ENCODE data around the gene COG5. TPM values are rescaled to one million over a fixed set of nuclear protein-coding genes. Genes with fewer than 3 reads are reported as not detected.

Gene COG5
- total RNA-seq, 1 experiment from 2014 or later, result 20.2 TPM

- TF ChIP-seq, protein P1, sequence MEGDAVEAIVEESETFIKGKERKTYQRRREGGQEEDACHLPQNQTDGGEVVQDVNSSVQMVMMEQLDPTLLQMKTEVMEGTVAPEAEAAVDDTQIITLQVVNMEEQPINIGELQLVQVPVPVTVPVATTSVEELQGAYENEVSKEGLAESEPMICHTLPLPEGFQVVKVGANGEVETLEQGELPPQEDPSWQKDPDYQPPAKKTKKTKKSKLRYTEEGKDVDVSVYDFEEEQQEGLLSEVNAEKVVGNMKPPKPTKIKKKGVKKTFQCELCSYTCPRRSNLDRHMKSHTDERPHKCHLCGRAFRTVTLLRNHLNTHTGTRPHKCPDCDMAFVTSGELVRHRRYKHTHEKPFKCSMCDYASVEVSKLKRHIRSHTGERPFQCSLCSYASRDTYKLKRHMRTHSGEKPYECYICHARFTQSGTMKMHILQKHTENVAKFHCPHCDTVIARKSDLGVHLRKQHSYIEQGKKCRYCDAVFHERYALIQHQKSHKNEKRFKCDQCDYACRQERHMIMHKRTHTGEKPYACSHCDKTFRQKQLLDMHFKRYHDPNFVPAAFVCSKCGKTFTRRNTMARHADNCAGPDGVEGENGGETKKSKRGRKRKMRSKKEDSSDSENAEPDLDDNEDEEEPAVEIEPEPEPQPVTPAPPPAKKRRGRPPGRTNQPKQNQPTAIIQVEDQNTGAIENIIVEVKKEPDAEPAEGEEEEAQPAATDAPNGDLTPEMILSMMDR (conservative IDR thresholded peaks at IDR 0.05), result no peak
- H4K5ac ChIP-seq (ENCODE audit: insufficient read length, low read depth, low read length), result no peak overlapping the region
- H2BK120ac ChIP-seq (ENCODE audit: low read depth, low read length, poor library complexity, severe bottlenecking), result no peak overlapping the region
- H2AFZ ChIP-seq (ENCODE audit: low read length), result no peak overlapping the region
- Mint-ChIP-seq H3K36me3 (ENCODE audit: insufficient read depth in 1 of 3, low read depth in 3 of 3) (peaks cover 0 to 7% (median 3%) of the 10 kb centered on the region in 3 experiments; a peak in 5 of 7 replicates), H3K4me1 (peaks cover 0 to 8% of the 10 kb centered on the region in 2 experiments; a peak in 3 of 4 replicates), H3K27ac (no peak overlapping the region), H3K27me3 (ENCODE audit: low read depth) (no peaks in the 10 kb centered on the region), H3K9me3 (no peaks in the 10 kb centered on the region), H3K4me3 (no peak overlapping the region)
- H3K18ac ChIP-seq (ENCODE audit: insufficient read length, low read depth, low read length), result no peak overlapping the region
- H3K9ac ChIP-seq (ENCODE audit: extremely low read depth, insufficient read length, low read length), result no peak overlapping the region
- no peak overlapping the region for H3K23ac ChIP-seq (ENCODE audit: insufficient read length, low read depth, low read length)
- no peak overlapping the region for H2BK15ac ChIP-seq (ENCODE audit: low read depth, low read length)
- no peak overlapping the region for H2AK5ac ChIP-seq (ENCODE audit: insufficient read length, low read length)
- no peaks in the 10 kb centered on the region for H3K27me3 ChIP-seq (ENCODE audit: insufficient read depth, low read length)
- WGBS (ENCODE audit: extremely low coverage, insufficient read length, low lambda C conversion rate), result no CpG with 5 or more reads among the region's 3 CpGs
- no peaks in the 10 kb centered on the region for H4K20me1 ChIP-seq (ENCODE audit: control insufficient read depth, insufficient read depth, insufficient read length)
- H3K14ac ChIP-seq (ENCODE audit: insufficient read depth, low read length), result no peak overlapping the region
- no peak overlapping the region for H3T11ph ChIP-seq (ENCODE audit: low read length)
- H3K23me2 ChIP-seq (ENCODE audit: insufficient read length, low read depth, low read length, poor library complexity, severe bottlenecking), result no peaks in the 10 kb centered on the region
- H3K4me2 ChIP-seq (ENCODE audit: insufficient read depth, insufficient read length, low read length), result no peak overlapping the region
- no peak overlapping the region for H3K27ac ChIP-seq (ENCODE audit: insufficient read length, low read depth, low read length)
- H3K79me2 ChIP-seq (ENCODE audit: insufficient read depth, low read length), result no peaks in the 10 kb centered on the region
- H3K79me1 ChIP-seq (ENCODE audit: insufficient read depth, low read depth, low read length, poor library complexity, severe bottlenecking), result peaks cover 6% of the 10 kb centered on the region
- no peak overlapping the region for H2BK5ac ChIP-seq (ENCODE audit: insufficient read length, low read length)
- no peak overlapping the region for H4K8ac ChIP-seq (replicated peaks; ENCODE audit: insufficient read length, low read depth, low read length)
- no peak overlapping the region for H4K91ac ChIP-seq (ENCODE audit: insufficient read length, low read depth, low read length)
- H2BK12ac ChIP-seq (ENCODE audit: insufficient read length, low read depth, low read length), result no peak overlapping the region
- no peaks in the 10 kb centered on the region for H3K9me3 ChIP-seq (ENCODE audit: control insufficient read depth, low read depth, low read length)
- no peak overlapping the region for H3K56ac ChIP-seq (ENCODE audit: insufficient read length, low read depth, low read length)
- no peak overlapping the region for H2BK20ac ChIP-seq (ENCODE audit: low read depth, low read length, poor library complexity, severe bottlenecking)
- H3K4me1 ChIP-seq (ENCODE audit: insufficient read depth, low read length), result no peaks in the 10 kb centered on the region
- no peak overlapping the region for H3K4ac ChIP-seq (ENCODE audit: low read depth, low read length)
- DNase-seq, result no peak
Measured at GRCh38 chr7:107494315-107494751, 69.4 kb downstream of the COG5 start.

All from H9 (cell line).